H9 (cell line): Measurements from ENCODE around the gene PPIL6. TPM values are rescaled to one million over a fixed set of nuclear protein-coding genes. Genes with fewer than 3 reads are reported as not detected.

Experiments used
- DNase-seq: peaks from one replicate; pipeline ENCODE4 v3.0.0-alpha.2; 2017
- H2AFZ ChIP-seq: one replicate; pipeline ENCODE4 v1.6.1; 2013; ENCODE audit warnings: mild to moderate bottlenecking, low read length, control low read depth, moderate library complexity
- H2AK5ac ChIP-seq: 2 replicates; pipeline ENCODE4 v1.6.1; 2013; ENCODE audit warnings: low read length, control low read depth, mixed read lengths; ENCODE audit not compliant: insufficient read length
- H2BK120ac ChIP-seq: one replicate; pipeline ENCODE4 v1.6.1; 2013; ENCODE audit warnings: low read depth, mild to moderate bottlenecking, low read length, control low read depth, inconsistent platforms; ENCODE audit not compliant: poor library complexity, severe bottlenecking
- H2BK12ac ChIP-seq: 2 replicates; pipeline ENCODE4 v1.6.1; 2013; ENCODE audit warnings: low read length, control low read depth, mixed read lengths, low read depth; ENCODE audit not compliant: insufficient read length
- H2BK15ac ChIP-seq: 2 replicates; pipeline ENCODE4 v1.6.1; 2013; ENCODE audit warnings: low read depth, low read length, control low read depth
- H2BK20ac ChIP-seq: one replicate; pipeline ENCODE4 v1.6.1; 2013; ENCODE audit warnings: low read depth, mild to moderate bottlenecking, low read length, control low read depth, inconsistent platforms; ENCODE audit not compliant: poor library complexity, severe bottlenecking
- H2BK5ac ChIP-seq: 2 replicates; pipeline ENCODE4 v1.6.1; 2013; ENCODE audit warnings: low read length, control low read depth, mixed read lengths; ENCODE audit not compliant: insufficient read length
- H3K14ac ChIP-seq: 2 replicates; pipeline ENCODE4 v1.6.1; 2013; ENCODE audit warnings: low read length, control low read depth; ENCODE audit not compliant: insufficient read depth
- H3K18ac ChIP-seq: 2 replicates; pipeline ENCODE4 v1.6.1; 2013; ENCODE audit warnings: low read depth, mild to moderate bottlenecking, mixed read lengths, low read length, control low read depth; ENCODE audit not compliant: insufficient read length
- H3K23ac ChIP-seq: 2 replicates; pipeline ENCODE4 v1.6.1; 2013; ENCODE audit warnings: low read length, control low read depth, mixed read lengths, low read depth; ENCODE audit not compliant: insufficient read length
- H3K23me2 ChIP-seq: 2 replicates; pipeline ENCODE4 v1.6.1; 2013; ENCODE audit warnings: low read depth, mild to moderate bottlenecking, mixed read lengths, low read length, control low read depth; ENCODE audit not compliant: insufficient read length, poor library complexity, severe bottlenecking
- H3K27ac ChIP-seq: 2 replicates; pipeline ENCODE4 v1.5.1; 2013; ENCODE audit warnings: low read length, control low read depth, mixed read lengths, low read depth; ENCODE audit not compliant: insufficient read length
- H3K27me3 ChIP-seq: 2 replicates; pipeline ENCODE4 v1.6.1; 2013; ENCODE audit warnings: low read length, control low read depth, inconsistent platforms; ENCODE audit not compliant: insufficient read depth
- H3K4ac ChIP-seq: 2 replicates; pipeline ENCODE4 v1.6.1; 2013; ENCODE audit warnings: low read depth, mild to moderate bottlenecking, control low read depth, inconsistent platforms, low read length, moderate library complexity
- H3K4me1 ChIP-seq: 2 replicates; pipeline ENCODE4 v1.6.1; 2013; ENCODE audit warnings: low read length, control low read depth, inconsistent platforms; ENCODE audit not compliant: insufficient read depth
- H3K4me2 ChIP-seq: 2 replicates; pipeline ENCODE4 v1.6.1; 2013; ENCODE audit warnings: low read length, control low read depth, mixed read lengths; ENCODE audit not compliant: insufficient read length, insufficient read depth
- H3K56ac ChIP-seq: 2 replicates; pipeline ENCODE4 v1.6.1; 2013; ENCODE audit warnings: low read depth, mild to moderate bottlenecking, mixed read lengths, low read length, control low read depth; ENCODE audit not compliant: insufficient read length
- H3K79me1 ChIP-seq: 2 replicates; pipeline ENCODE4 v1.6.1; 2013; ENCODE audit warnings: low read depth, mild to moderate bottlenecking, moderate library complexity, low read length, control low read depth, inconsistent platforms; ENCODE audit not compliant: insufficient read depth, poor library complexity, severe bottlenecking
- H3K79me2 ChIP-seq: 2 replicates; pipeline ENCODE4 v1.6.1; 2013; ENCODE audit warnings: low read length, control low read depth, inconsistent platforms; ENCODE audit not compliant: insufficient read depth
- H3K9ac ChIP-seq: 2 replicates; pipeline ENCODE4 v1.6.1; 2013; ENCODE audit warnings: low read length, control low read depth, mixed read lengths; ENCODE audit not compliant: insufficient read length; ENCODE audit errors: extremely low read depth
- H3K9me3 ChIP-seq: one replicate; pipeline ENCODE4 v1.6.1; 2013; ENCODE audit warnings: low read depth, low read length, inconsistent platforms; ENCODE audit not compliant: control insufficient read depth
- H3T11ph ChIP-seq: one replicate; pipeline ENCODE4 v1.6.1; 2013; ENCODE audit warnings: mild to moderate bottlenecking, low read length, control low read depth, inconsistent platforms
- H4K20me1 ChIP-seq: one replicate; pipeline ENCODE4 v1.6.1; 2013; ENCODE audit not compliant: control insufficient read depth, insufficient read length, insufficient read depth
- H4K5ac ChIP-seq: 2 replicates; pipeline ENCODE4 v1.6.1; 2013; ENCODE audit warnings: low read depth, mild to moderate bottlenecking, mixed read lengths, low read length, control low read depth; ENCODE audit not compliant: insufficient read length
- H4K8ac ChIP-seq: replicated peaks from 2 replicates; pipeline ENCODE4 v1.6.1; 2013; ENCODE audit warnings: low read length, control low read depth, mixed read lengths, low read depth; ENCODE audit not compliant: insufficient read length
- H4K91ac ChIP-seq: 2 replicates; pipeline ENCODE4 v1.6.1; 2013; ENCODE audit warnings: low read depth, mild to moderate bottlenecking, moderate library complexity, mixed read lengths, low read length, control low read depth; ENCODE audit not compliant: insufficient read length
- H3K27ac Mint-ChIP-seq, 3 experiments: 2 replicates in 2 of 3; 3 replicates in 1 of 3; pipeline ENCODE4 v1.8.0; 2020 to 2021; ENCODE audit warnings: mixed read lengths in 3 of 3, mild to moderate bottlenecking in 1 of 3, moderate library complexity in 1 of 3
- H3K27me3 Mint-ChIP-seq: 2 replicates; pipeline ENCODE4 v1.8.0; 2021; ENCODE audit warnings: low read depth, mild to moderate bottlenecking, moderate library complexity, mixed read lengths
- H3K36me3 Mint-ChIP-seq, 3 experiments: 2 replicates in 2 of 3; 3 replicates in 1 of 3; pipeline ENCODE4 v1.8.0; 2020 to 2021; ENCODE audit warnings: low read depth in 3 of 3, mixed read lengths in 3 of 3; ENCODE audit not compliant: insufficient read depth in 1 of 3
- H3K4me1 Mint-ChIP-seq, 2 experiments: 2 replicates each; pipeline ENCODE4 v1.8.0; 2020; ENCODE audit warnings: mixed read lengths in 2 of 2
- H3K4me3 Mint-ChIP-seq, 2 experiments: 2 replicates in 1 of 2; 3 replicates in 1 of 2; pipeline ENCODE4 v1.8.0; 2020 to 2021; ENCODE audit warnings: mild to moderate bottlenecking in 2 of 2, mixed read lengths in 2 of 2, moderate library complexity in 1 of 2
- H3K9me3 Mint-ChIP-seq, 2 experiments: 2 replicates in 1 of 2; 3 replicates in 1 of 2; pipeline ENCODE4 v1.8.0; 2020; ENCODE audit warnings: mild to moderate bottlenecking in 2 of 2, mixed read lengths in 2 of 2, moderate library complexity in 1 of 2
- CTCF ChIP-seq: fragments of 200-600 bp; sonication (generic); conservative IDR thresholded peaks from 3 replicates; pipeline ENCODE4 v1.8.0; 2021; ENCODE audit warnings: antibody characterized with exemption, mild to moderate bottlenecking
- WGBS: extraction: QIAGEN DNeasy Blood & Tissue Kit; methylation state at CpG from one replicate; pipeline ENCODE4 v1.1.7; 2013; ENCODE audit warnings: missing lambda C conversion rate, low lambda C conversion rate, mixed read lengths; ENCODE audit not compliant: insufficient read length; ENCODE audit errors: extremely low coverage; 5-methylcytosine and 5-hydroxymethylcytosine counted together
- total RNA-seq: library from RNA; stranded (reverse); gene quantifications from 2 replicates; pipeline ENCODE4 v1.2.1, GENCODE V29; 2021

PPIL6 gene
- total RNA-seq, 1 experiment from 2014 or later: 1.0 TPM

- H2BK12ac ChIP-seq: no peak within 1 kb of the TSS
- peaks cover 44 to 47% of the 10 kb centered on the region in 2 experiments for H3K4me1 Mint-ChIP-seq
- H3K23ac ChIP-seq: no peak within 1 kb of the TSS
- H3K4me2 ChIP-seq: peak within 1 kb of the TSS; percentile 90
- no peak within 1 kb of the TSS for H4K91ac ChIP-seq
- H3K9me3 Mint-ChIP-seq: no peaks in the 10 kb centered on the region
- no peak within 1 kb of the TSS for H3K56ac ChIP-seq
- no CpG with 5 or more reads among the region's 70 CpGs for WGBS
- no peak within 1 kb of the TSS for H2BK5ac ChIP-seq
- H3K79me2 ChIP-seq: no peaks in the 10 kb centered on the region
- H3K14ac ChIP-seq: peak within 1 kb of the TSS; percentile 73
- no peaks in the 10 kb centered on the region for H4K20me1 ChIP-seq
- peaks cover 12% of the 10 kb centered on the region; the same call in 1 of the 2 replicates for H3K4me1 ChIP-seq
- no peak within 1 kb of the TSS for H2BK15ac ChIP-seq
- H3K9ac ChIP-seq: peak within 1 kb of the TSS; percentile 26
- H3K4me3 Mint-ChIP-seq: peak within 1 kb of the TSS; percentile 92 to 97
- no peak within 1 kb of the TSS for H3K4ac ChIP-seq
- peak; percentile 52 for TF ChIP-seq CTCF
- H3K27me3 ChIP-seq: no peaks in the 10 kb centered on the region
- no peak within 1 kb of the TSS for H2BK20ac ChIP-seq
- no peaks in the 10 kb centered on the region for H3K27me3 Mint-ChIP-seq
- no peak within 1 kb of the TSS for H2BK120ac ChIP-seq
- H3K23me2 ChIP-seq: peaks cover 10% of the 10 kb centered on the region
- peaks cover 10 to 31% (median 28%) of the 10 kb centered on the region in 3 experiments for H3K36me3 Mint-ChIP-seq
- no peak within 1 kb of the TSS for H4K5ac ChIP-seq
- no peak within 1 kb of the TSS for H3K27ac ChIP-seq
- H3K9me3 ChIP-seq: no peaks in the 10 kb centered on the region
- H2AFZ ChIP-seq: no peak within 1 kb of the TSS
- H3K18ac ChIP-seq: no peak within 1 kb of the TSS
- peak; percentile 83 for DNase-seq
- peak within 1 kb of the TSS; percentile 34 to 90 (median 43); a peak in 4 of 7 replicates for H3K27ac Mint-ChIP-seq
- no peak within 1 kb of the TSS for H4K8ac ChIP-seq
- H3T11ph ChIP-seq: no peak within 1 kb of the TSS
- no peak within 1 kb of the TSS for H2AK5ac ChIP-seq
- peaks cover 3% of the 10 kb centered on the region for H3K79me1 ChIP-seq
Measured at GRCh38 chr6:109455437-109456110, 15.1 kb upstream of the PPIL6 start, which contains the start of gene MICAL1. Gene MICAL1 (minus strand): TSS chr6:109455772. CDS start chr6:109454196, 1,576 bp downstream.
